Activated naive CD8-positive, alpha-beta T cell treated with anti-CD3 and anti-CD28 coated beads, Interleukin-2, amount 50 U/mL, for 16 hours (primary cell): ENCODE results near the gene AKAP6.

ENCODE experiments used
- DNase-seq: peaks from one replicate; pipeline ENCODE4 v3.0.0-alpha.2; 2020; ENCODE audit warnings: low read depth, low spot score

AKAP6 gene

GRCh38 chr14:32408018-32408417 lies 78.9 kb downstream of the AKAP6 start:
- no peak for DNase-seq

- no peak for DNase-seq
Measured at GRCh38 chr14:32412103-32412502, 83.0 kb downstream of the AKAP6 start.

- no peak for DNase-seq
Measured at GRCh38 chr14:32412532-32412931, 83.4 kb downstream of the AKAP6 start.

DNA sequence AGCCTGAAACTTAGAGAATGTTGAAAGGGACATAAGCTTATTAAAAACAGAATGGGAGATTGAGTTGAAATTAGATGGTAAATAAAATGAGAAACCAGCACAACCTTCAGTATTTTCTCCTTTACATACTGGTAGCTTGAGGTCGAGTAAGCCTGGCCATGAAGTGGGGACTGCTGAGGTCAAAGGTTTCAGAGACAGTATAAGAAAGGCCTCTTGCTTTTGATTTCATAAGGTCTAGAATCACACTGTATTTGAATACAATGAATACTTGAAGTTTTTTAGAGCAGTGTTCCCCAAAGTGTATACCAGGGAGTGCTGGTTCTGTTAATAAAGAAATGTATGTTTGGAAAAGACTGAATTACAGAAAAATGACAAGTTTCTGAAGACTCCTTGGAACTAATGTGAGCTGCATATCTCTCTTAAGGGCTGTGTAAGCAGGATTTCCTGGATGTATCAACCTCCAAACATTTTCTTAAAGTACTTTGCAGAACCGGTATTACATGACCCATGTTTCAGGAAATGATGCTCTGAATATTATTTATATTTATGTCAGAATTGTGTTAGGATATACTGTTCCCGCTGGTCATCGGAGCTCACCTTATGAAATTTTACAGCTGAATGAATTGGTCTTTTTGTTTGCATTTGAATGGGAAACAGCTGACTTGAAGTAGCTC lies 85.0 kb downstream of the AKAP6 start:
- no peak for DNase-seq

DNA sequence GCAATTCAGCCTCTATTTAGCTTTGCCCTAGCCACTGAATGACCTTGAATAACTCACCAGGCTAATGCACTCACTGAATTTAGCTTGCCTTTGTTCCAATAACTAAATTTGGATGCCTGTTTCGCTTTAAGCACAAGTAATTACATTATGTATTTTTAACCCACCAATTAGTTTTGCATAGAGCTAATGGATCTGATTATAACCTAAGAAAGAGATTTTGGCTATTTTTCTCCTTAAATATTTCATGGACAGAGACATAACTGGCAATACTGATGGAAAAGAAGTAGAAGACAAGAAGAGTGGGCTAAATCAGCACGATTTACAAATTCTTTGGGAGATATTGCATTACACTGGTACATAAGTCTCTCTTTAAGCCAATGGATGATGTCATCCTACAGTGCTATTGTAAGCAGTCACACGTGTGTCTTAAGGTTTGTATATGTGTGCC lies 85.7 kb downstream of the AKAP6 start:
- no peak for DNase-seq

- DNase-seq, result no peak
Measured at GRCh38 chr14:32417956-32418552, 89.0 kb downstream of the AKAP6 start.

GRCh38 chr14:32419429-32419828 lies 90.3 kb downstream of the AKAP6 start:
- DNase-seq, result no peak

GRCh38 chr14:32421781-32422180 lies 92.7 kb downstream of the AKAP6 start:
- DNase-seq, result no peak

DNA sequence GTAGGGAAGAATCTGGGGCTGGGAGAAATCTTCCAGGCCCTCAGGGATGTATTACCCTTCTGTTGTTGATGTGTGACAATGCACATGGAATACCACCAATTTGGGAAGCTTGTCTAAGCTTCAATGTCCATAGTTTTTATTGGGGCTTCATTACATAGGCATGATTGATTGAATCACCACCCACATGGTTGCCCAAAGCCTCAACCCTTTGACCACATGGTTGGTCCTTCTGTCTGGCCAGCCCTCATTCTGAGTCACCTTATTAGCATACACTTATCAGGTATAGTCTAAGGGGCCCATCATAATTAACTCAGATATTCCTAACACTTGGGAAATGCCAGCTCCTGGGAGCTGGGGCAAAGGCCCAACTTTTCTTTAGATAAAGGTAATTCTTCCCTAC lies 93.3 kb downstream of the AKAP6 start:
- DNase-seq, result no peak

GRCh38 chr14:32426028-32426427 lies 96.9 kb downstream of the AKAP6 start:
- DNase-seq, result no peak

GRCh38 chr14:32426586-32427388 lies 97.7 kb downstream of the AKAP6 start:
- DNase-seq, result no peak

DNA sequence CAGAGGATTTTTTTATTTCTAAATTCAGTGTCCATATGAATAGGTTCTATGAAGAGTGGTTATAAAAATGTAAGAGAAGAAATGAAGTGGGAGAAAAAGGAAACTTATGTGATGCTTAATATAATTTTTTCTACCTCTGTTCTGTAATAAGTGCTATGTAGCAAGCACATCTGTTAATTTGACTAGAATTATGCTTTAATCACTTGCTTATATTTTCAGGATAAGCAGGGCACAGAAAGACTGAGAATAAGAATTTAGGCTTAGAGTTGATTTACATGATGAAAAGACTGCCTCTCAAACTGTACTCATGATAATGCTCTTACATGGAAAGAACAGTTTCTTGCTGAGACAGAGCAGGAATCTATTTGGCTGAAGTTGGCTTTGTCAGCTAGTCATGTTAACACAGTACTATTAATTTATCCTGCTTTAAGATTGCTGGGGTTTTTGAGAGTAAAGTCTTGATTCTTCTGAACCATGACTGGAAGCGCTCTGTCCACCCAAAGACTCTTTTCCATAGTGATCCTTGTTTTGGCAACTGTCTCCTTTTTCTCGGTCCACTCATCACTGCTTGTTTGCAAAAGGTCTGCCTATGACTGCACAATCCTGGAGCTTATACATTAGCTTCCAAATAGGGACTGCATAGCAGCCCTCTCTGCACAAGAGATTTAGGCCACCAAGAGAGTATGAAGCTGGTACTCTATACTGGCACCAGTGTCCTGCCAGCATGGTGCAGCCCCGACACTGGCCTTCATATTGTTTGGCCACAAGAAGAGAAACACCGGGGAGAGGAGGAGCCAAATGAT lies 98.8 kb downstream of the AKAP6 start:
- no peak for DNase-seq

- no peak for DNase-seq
Measured at GRCh38 chr14:32428875-32429274, 99.8 kb downstream of the AKAP6 start.

DNA sequence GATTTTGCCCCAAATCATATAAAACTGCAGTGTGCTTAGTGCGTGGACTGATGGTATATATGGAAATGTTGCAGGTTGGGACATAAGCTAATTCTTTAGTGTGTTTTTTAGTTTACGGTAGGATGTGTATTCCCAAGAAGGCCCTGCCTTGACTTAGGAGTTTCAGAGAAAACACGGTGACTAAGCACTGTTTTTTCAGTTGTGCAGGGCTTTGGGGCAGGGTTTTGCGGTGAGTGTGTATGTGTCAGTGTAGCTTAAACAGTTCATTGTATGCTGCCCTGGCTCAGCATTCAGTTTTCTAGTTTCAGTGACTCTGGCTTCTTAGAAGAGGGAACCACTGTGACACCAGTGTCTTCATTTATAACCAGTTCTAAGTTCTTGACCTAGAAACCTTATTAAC lies 101.2 kb downstream of the AKAP6 start:
- DNase-seq, result no peak

DNA sequence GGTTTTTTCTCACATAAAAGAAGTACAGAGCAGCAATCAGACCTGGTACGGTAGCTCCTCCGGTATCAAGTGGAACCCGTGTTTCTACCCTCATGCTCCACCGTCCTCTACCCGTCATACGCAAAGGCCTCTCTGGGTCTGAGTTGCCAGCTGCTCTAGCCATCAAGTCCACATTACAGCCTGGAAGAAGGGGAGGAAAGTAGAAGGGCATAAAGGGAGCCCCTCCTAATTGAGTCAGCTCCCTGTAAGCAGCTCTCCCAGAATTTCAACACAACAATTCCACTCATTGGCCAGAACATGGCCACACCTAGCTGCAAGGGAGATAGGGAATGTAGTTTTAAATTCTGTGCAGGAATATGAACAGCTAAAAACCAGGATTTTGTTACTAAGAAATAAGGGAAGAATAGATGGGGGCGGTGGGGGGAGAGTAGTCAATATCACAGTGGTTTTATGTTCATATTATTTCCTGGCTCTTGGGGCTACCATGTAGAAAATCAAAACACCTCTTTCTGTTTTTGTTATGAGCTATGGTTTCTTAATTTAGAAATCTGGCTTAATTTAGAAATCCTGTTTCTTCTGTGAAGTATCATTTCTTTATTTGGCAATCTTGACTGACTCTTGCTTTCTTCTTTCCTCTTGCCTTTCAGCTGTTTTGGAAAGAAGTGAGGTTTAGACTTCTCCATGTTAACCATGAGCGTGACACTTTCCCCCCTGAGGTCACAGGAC lies 103.9 kb downstream of the AKAP6 start:
- DNase-seq, result no peak

DNA sequence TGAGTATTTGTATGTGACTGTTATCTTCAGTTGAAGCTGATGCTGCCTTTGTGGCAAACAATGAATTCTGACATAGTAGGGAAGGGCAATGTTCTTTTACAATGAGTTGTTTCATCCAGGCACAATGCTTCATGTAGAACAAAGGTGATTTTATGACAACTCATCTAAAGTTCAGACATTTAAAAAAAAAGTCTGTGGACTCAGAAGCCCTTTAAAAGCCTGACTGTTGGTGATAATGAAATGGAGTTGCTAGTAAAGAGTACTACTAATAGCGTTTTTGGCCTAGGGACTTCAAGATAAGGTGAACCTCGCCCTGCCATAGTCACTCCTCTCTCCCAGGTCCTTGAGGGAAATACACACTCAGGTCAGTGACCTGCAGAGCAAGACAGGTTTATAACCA lies 105.1 kb downstream of the AKAP6 start:
- no peak for DNase-seq

GRCh38 chr14:32434880-32435279 lies 105.8 kb downstream of the AKAP6 start:
- DNase-seq, result no peak

- no peak for DNase-seq
Measured at GRCh38 chr14:32435411-32435810, 106.3 kb downstream of the AKAP6 start.

DNA sequence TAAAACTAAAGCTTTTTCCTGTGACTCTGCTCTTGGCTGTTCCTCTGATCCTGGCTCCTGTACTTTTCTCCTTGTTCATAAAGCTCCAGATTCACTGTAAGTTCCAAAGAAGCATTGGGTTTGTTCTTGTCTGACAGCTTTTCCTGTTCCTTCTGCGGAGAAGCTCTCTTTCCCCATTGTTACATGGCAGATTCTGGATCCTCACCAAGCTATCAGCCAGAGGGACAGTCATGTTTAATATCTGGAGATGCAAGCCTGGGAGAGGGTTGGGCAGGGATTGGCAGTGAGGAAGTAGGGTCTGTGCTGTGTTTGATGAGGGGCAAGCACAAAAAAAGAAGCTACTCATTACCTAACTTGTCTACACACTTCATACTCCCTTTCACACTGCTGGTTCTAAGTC lies 107.9 kb downstream of the AKAP6 start:
- DNase-seq, result no peak

- DNase-seq, result no peak
Measured at GRCh38 chr14:32438517-32438916, 109.4 kb downstream of the AKAP6 start.
